MM.1S (cell line): ENCODE results near the gene CXXC5.

Source experiments
- DNase-seq: peaks from one replicate; pipeline ENCODE4 v3.0.0-alpha.2; 2015
- H2AFZ ChIP-seq: fragments of 300-600 bp; sonication (generic); 2 replicates; pipeline ENCODE4 v1.6.0; 2016; ENCODE audit warnings: antibody characterized with exemption, low read length
- H3F3A ChIP-seq: fragments of 300-600 bp; sonication (generic); 2 replicates; pipeline ENCODE4 v1.6.1; 2016; ENCODE audit warnings: mild to moderate bottlenecking, antibody characterized with exemption, low read length, moderate library complexity, mixed read lengths; ENCODE audit not compliant: insufficient read depth
- H3K27ac ChIP-seq: fragments of 300-600 bp; sonication (generic); 2 replicates; pipeline ENCODE4 v1.5.1; 2016; ENCODE audit warnings: mild to moderate bottlenecking, low read length
- H3K27me3 ChIP-seq: fragments of 300-600 bp; sonication (generic); replicated peaks from 2 replicates; pipeline ENCODE4 v1.6.0; 2016; ENCODE audit warnings: low read length; ENCODE audit not compliant: insufficient read depth
- H3K36me3 ChIP-seq: fragments of 300-600 bp; sonication (generic); replicated peaks from 2 replicates; pipeline ENCODE4 v1.6.1; 2016; ENCODE audit warnings: mild to moderate bottlenecking, low read length, mixed read lengths; ENCODE audit not compliant: insufficient read depth
- H3K4me1 ChIP-seq: fragments of 300-600 bp; sonication (generic); 2 replicates; pipeline ENCODE4 v1.6.1; 2016; ENCODE audit warnings: low read length, mixed read lengths
- H3K4me2 ChIP-seq: fragments of 300-600 bp; sonication (generic); 2 replicates; pipeline ENCODE4 v1.6.0; 2016; ENCODE audit warnings: low read depth, low read length
- H3K4me3 ChIP-seq: fragments of 300-600 bp; sonication (generic); 2 replicates; pipeline ENCODE4 v1.5.1; 2016; ENCODE audit warnings: low read length, mixed read lengths
- H3K79me2 ChIP-seq: fragments of 300-600 bp; sonication (generic); 2 replicates; pipeline ENCODE4 v1.6.1; 2016; ENCODE audit warnings: mixed run types, low read length, mixed read lengths
- H3K9ac ChIP-seq: fragments of 300-600 bp; sonication (generic); 2 replicates; pipeline ENCODE4 v1.6.1; 2016; ENCODE audit warnings: low read length, mixed read lengths
- H3K9me2 ChIP-seq: fragments of 300-600 bp; sonication (generic); replicated peaks from 2 replicates; pipeline ENCODE4 v1.6.1; 2016; ENCODE audit warnings: mild to moderate bottlenecking, low read length, mixed read lengths; ENCODE audit not compliant: insufficient read depth
- H3K9me3 ChIP-seq: fragments of 300-600 bp; sonication (generic); replicated peaks from 2 replicates; pipeline ENCODE4 v1.6.1; 2016; ENCODE audit warnings: mild to moderate bottlenecking, low read length, mixed read lengths; ENCODE audit not compliant: insufficient read depth
- H4K20me1 ChIP-seq: fragments of 300-600 bp; sonication (generic); 2 replicates; pipeline ENCODE4 v1.6.1; 2016; ENCODE audit warnings: mild to moderate bottlenecking, low read length, moderate library complexity, mixed read lengths; ENCODE audit not compliant: insufficient read depth
- EZH2 ChIP-seq: fragments of 300-600 bp; sonication (generic); optimal IDR thresholded peaks from 2 replicates; pipeline ENCODE3; 2017; ENCODE audit warnings: low read depth, mild to moderate bottlenecking, antibody characterized with exemption, low read length, mixed read lengths
- EZH2phosphoT487 ChIP-seq: fragments of 300-600 bp; sonication (generic); IDR thresholded peaks from 2 replicates; pipeline ENCODE4 v1.6.1; 2018; ENCODE audit warnings: antibody characterized with exemption, low read length
- TF ChIP-seq, protein P1 (sequence below): fragments of 300-600 bp; sonication (generic); IDR thresholded peaks from 2 replicates; pipeline ENCODE4 v1.5.1; 2016; ENCODE audit warnings: antibody characterized with exemption, low read length, mixed read lengths

CXXC5 gene

GRCh38 chr5:139683295-139684271 is 35.4 kb downstream of the CXXC5 start:
- no peaks in the 10 kb centered on the region for H3K27me3 ChIP-seq
- H3K4me2 ChIP-seq = no peak overlapping the region
- no peak overlapping the region for H3K4me3 ChIP-seq
- no peaks in the 10 kb centered on the region for H3K9me3 ChIP-seq
- no peaks in the 10 kb centered on the region for H3K9me2 ChIP-seq
- no peak overlapping the region for H2AFZ ChIP-seq
- H3K9ac ChIP-seq = no peak overlapping the region
- H3K4me1 ChIP-seq = no peaks in the 10 kb centered on the region
- DNase-seq = no peak
- no peaks in the 10 kb centered on the region for H3F3A ChIP-seq
- H3K79me2 ChIP-seq = peaks cover 20% of the 10 kb centered on the region
- H3K27ac ChIP-seq = no peak overlapping the region
- H4K20me1 ChIP-seq = no peaks in the 10 kb centered on the region
- TF ChIP-seq EZH2 (no peak), EZH2phosphoT487 (no peak)
- TF ChIP-seq, protein P1, sequence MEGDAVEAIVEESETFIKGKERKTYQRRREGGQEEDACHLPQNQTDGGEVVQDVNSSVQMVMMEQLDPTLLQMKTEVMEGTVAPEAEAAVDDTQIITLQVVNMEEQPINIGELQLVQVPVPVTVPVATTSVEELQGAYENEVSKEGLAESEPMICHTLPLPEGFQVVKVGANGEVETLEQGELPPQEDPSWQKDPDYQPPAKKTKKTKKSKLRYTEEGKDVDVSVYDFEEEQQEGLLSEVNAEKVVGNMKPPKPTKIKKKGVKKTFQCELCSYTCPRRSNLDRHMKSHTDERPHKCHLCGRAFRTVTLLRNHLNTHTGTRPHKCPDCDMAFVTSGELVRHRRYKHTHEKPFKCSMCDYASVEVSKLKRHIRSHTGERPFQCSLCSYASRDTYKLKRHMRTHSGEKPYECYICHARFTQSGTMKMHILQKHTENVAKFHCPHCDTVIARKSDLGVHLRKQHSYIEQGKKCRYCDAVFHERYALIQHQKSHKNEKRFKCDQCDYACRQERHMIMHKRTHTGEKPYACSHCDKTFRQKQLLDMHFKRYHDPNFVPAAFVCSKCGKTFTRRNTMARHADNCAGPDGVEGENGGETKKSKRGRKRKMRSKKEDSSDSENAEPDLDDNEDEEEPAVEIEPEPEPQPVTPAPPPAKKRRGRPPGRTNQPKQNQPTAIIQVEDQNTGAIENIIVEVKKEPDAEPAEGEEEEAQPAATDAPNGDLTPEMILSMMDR = no peak
- peaks cover 5% of the 10 kb centered on the region for H3K36me3 ChIP-seq

GRCh38 chr5:139684350-139684880 is 36.3 kb downstream of the CXXC5 start:
- TF ChIP-seq EZH2phosphoT487 (no peak), EZH2 (no peak)
- TF ChIP-seq, protein P1 = no peak
- Histone ChIP-seq H3K4me2 (no peak overlapping the region), H4K20me1 (no peaks in the 10 kb centered on the region), H3K27ac (no peak overlapping the region), H3K27me3 (no peaks in the 10 kb centered on the region), H3K9ac (no peak overlapping the region), H3K9me3 (no peaks in the 10 kb centered on the region), H3K4me3 (no peak overlapping the region), H3K36me3 (peaks cover 5% of the 10 kb centered on the region), H3K9me2 (no peaks in the 10 kb centered on the region), H3F3A (no peaks in the 10 kb centered on the region), H3K4me1 (no peaks in the 10 kb centered on the region), H2AFZ (no peak overlapping the region), H3K79me2 (peaks cover 12% of the 10 kb centered on the region; the same call in 1 of the 2 replicates)
- no peak for DNase-seq

- Histone ChIP-seq H3K27ac (no peak overlapping the region), H3F3A (no peaks in the 10 kb centered on the region), H3K27me3 (no peaks in the 10 kb centered on the region), H3K36me3 (peaks cover 5% of the 10 kb centered on the region), H3K4me3 (no peak overlapping the region), H3K4me1 (no peaks in the 10 kb centered on the region), H3K9me3 (no peaks in the 10 kb centered on the region), H3K9ac (no peak overlapping the region), H4K20me1 (no peaks in the 10 kb centered on the region), H3K79me2 (peaks cover 9% of the 10 kb centered on the region; the same call in 1 of the 2 replicates), H3K4me2 (no peak overlapping the region), H3K9me2 (no peaks in the 10 kb centered on the region), H2AFZ (no peak overlapping the region)
- TF ChIP-seq EZH2phosphoT487 (no peak), EZH2 (no peak)
- TF ChIP-seq, protein P1 = no peak
- DNase-seq = no peak
Observed at GRCh38 chr5:139684881-139685749, 37.0 kb downstream of the CXXC5 start.
